Fibroblast of lung (primary cell): Measurements from ENCODE around the gene CATSPER1. TPM values are rescaled to one million over a fixed set of nuclear protein-coding genes. Genes with fewer than 3 reads are reported as not detected.

Source experiments
- DNase-seq, 2 donors: peaks; one replicate each; pipeline versions ENCODE4 v3.0.0 to v3.0.0-alpha.2; 2010; ENCODE audit warnings: low read depth in 2 of 2
- H2AFZ ChIP-seq: 2 replicates; pipeline ENCODE4 v1.5.1; 2012; ENCODE audit warnings: low read length, control low read depth, inconsistent platforms
- H3K27ac ChIP-seq: 2 replicates; pipeline ENCODE4 v1.5.1; 2011; ENCODE audit warnings: low read length, control low read depth; ENCODE audit not compliant: insufficient read depth
- H3K27me3 ChIP-seq: 2 replicates; pipeline ENCODE4 v1.5.1; 2011; ENCODE audit warnings: mild to moderate bottlenecking, low read length; ENCODE audit not compliant: control insufficient read depth, insufficient read depth
- H3K36me3 ChIP-seq: 2 replicates; pipeline ENCODE4 v1.5.1; 2011; ENCODE audit warnings: low read length; ENCODE audit not compliant: control insufficient read depth, insufficient read depth
- H3K4me1 ChIP-seq: 2 replicates; pipeline ENCODE4 v1.5.1; 2011; ENCODE audit warnings: low read length; ENCODE audit not compliant: control insufficient read depth, insufficient read depth; ENCODE audit errors: extremely low read depth
- H3K4me2 ChIP-seq: 2 replicates; pipeline ENCODE4 v1.5.1; 2011; ENCODE audit warnings: low read length, control low read depth; ENCODE audit not compliant: insufficient read depth; ENCODE audit errors: extremely low read depth
- H3K4me3 ChIP-seq, 4 experiments: fragments of 200-600 bp in 1 of 4; sonication (generic) in 1 of 4; replicated peaks in 1 of 4; 2 replicates each; pipeline ENCODE4 v1.5.1; 2011 to 2016; ENCODE audit warnings: low read length in 4 of 4, low read depth in 3 of 4, mild to moderate bottlenecking in 3 of 4, control low read depth in 2 of 4, inconsistent platforms in 1 of 4, mixed read lengths in 1 of 4; ENCODE audit not compliant: insufficient read depth in 1 of 4; ENCODE audit errors: control extremely low read depth in 1 of 4
- H3K79me2 ChIP-seq: 2 replicates; pipeline ENCODE4 v1.5.1; 2012; ENCODE audit warnings: mild to moderate bottlenecking, low read length, inconsistent platforms; ENCODE audit not compliant: control insufficient read depth, insufficient read depth
- H3K9ac ChIP-seq: 2 replicates; pipeline ENCODE4 v1.5.1; 2011; ENCODE audit warnings: mild to moderate bottlenecking, low read length, control low read depth; ENCODE audit not compliant: insufficient read depth
- H3K9me3 ChIP-seq: 2 replicates; pipeline ENCODE4 v1.5.1; 2012; ENCODE audit warnings: low read depth, low read length; ENCODE audit not compliant: control insufficient read depth, insufficient read depth
- H4K20me1 ChIP-seq: 2 replicates; pipeline ENCODE4 v1.5.1; 2011; ENCODE audit warnings: low read length; ENCODE audit not compliant: control insufficient read depth, insufficient read depth; ENCODE audit errors: extremely low read depth
- EZH2 ChIP-seq: IDR thresholded peaks from 2 replicates; pipeline ENCODE4 v1.5.1; 2012; ENCODE audit warnings: low read length, control low read depth, mild to moderate bottlenecking; ENCODE audit errors: missing control alignments
- polyA plus RNA-seq, 2 donors: library from polyadenylated mRNA; depleted of rRNA in 1 of 2; stranded (reverse) in 1 of 2; unstranded in 1 of 2; fragments of >200 nt; gene quantifications; 2 replicates each; pipeline ENCODE4 v1.2.1, GENCODE V29; 2011 to 2012; ENCODE audit warnings: missing spikeins in 1 of 2
- total RNA-seq: library from RNA; depleted of rRNA; stranded (reverse); fragments of >200 nt; gene quantifications from 2 replicates; pipeline ENCODE4 v1.2.1, GENCODE V29; 2014
- TF ChIP-seq, protein P1 (sequence below), 2 donors: IDR thresholded peaks in 1 of 2; conservative IDR thresholded peaks in 1 of 2; 1 replicate in 1 of 2; 2 replicates in 1 of 2; pipeline ENCODE4 v1.5.1; 2011 to 2012; ENCODE audit warnings: low read length in 2 of 2, control low read depth in 1 of 2, inconsistent platforms in 1 of 2, low read depth in 1 of 2, mild to moderate bottlenecking in 1 of 2

CATSPER1 gene
- total and polyA plus RNA-seq, 2 donors (not counting 1 experiment from before 2014, with no cell fraction given), result not detected

DNA sequence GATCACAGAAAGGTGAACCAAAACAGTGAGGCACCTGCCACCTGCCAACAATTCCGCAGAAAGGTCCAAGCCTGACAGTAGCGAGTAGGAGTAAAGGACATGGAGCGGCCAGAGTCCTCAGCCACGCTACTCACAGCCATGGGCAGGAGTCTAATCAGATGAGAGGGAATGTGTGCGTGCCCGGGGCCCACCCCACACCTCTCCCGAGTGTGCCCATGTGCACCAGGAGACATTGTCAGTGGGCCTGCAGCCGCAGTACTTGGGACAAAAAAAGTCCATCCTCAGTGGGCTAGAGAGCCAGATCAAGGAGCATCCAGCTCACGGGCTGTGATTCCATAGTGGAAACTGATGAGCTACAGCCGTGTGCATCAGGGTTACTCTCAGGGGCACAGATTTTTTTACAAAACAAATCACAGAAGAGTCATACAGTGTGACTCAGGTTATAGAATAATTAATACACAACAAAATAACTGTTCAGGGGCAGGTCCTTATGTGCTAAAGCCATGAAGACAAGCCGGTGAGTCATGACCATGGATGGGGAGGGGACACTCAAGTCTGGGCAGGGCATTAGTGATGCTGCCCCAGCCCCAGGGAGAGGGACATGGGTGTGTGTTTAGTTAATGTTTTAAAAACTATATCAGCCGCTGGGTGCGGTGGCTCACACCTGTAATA is 52.7 kb downstream of the CATSPER1 start:
- no peak overlapping the region for H3K4me2 ChIP-seq
- no peaks in the 10 kb centered on the region for H4K20me1 ChIP-seq
- peak; percentile 22 to 58 for DNase-seq
- H3K9me3 ChIP-seq, result no peaks in the 10 kb centered on the region
- no peaks in the 10 kb centered on the region for H3K79me2 ChIP-seq
- peaks cover 20% of the 10 kb centered on the region for H3K36me3 ChIP-seq
- H2AFZ ChIP-seq, result no peak overlapping the region
- no peak overlapping the region for H3K27ac ChIP-seq
- H3K4me3 ChIP-seq, result no peak overlapping the region
- TF ChIP-seq, protein P1, sequence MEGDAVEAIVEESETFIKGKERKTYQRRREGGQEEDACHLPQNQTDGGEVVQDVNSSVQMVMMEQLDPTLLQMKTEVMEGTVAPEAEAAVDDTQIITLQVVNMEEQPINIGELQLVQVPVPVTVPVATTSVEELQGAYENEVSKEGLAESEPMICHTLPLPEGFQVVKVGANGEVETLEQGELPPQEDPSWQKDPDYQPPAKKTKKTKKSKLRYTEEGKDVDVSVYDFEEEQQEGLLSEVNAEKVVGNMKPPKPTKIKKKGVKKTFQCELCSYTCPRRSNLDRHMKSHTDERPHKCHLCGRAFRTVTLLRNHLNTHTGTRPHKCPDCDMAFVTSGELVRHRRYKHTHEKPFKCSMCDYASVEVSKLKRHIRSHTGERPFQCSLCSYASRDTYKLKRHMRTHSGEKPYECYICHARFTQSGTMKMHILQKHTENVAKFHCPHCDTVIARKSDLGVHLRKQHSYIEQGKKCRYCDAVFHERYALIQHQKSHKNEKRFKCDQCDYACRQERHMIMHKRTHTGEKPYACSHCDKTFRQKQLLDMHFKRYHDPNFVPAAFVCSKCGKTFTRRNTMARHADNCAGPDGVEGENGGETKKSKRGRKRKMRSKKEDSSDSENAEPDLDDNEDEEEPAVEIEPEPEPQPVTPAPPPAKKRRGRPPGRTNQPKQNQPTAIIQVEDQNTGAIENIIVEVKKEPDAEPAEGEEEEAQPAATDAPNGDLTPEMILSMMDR (conservative IDR thresholded peaks at IDR 0.05 in 1 of 2, IDR thresholded peaks at IDR 0.05 in 1 of 2; ENCODE audit: low read depth in 1 of 2, low read length in 2 of 2), result no peak
- no peak for TF ChIP-seq EZH2
- peaks cover 4% of the 10 kb centered on the region for H3K4me1 ChIP-seq
- no peaks in the 10 kb centered on the region for H3K27me3 ChIP-seq
- no peak overlapping the region for H3K9ac ChIP-seq

DNA sequence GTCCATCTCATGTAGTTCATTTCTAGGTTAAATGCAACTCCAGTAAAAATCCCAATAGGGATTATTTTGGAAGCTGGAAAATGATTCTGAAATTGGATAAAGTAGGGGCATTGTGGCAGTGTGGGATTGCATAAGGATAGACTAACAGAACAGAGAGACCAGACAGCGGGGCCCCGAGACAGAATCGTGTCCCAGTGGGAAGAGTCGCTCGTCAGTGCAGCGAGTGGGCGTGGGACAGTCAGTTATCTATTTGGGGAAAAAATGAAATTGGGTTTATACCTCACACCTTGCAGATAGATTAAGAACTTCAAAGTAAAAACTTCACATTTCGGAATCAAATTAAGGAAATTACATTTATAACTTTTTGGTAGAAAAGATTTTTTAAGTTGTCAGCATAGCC is 54.2 kb downstream of the CATSPER1 start:
- peaks cover 15% of the 10 kb centered on the region for H3K36me3 ChIP-seq
- TF ChIP-seq EZH2, result no peak

DNA sequence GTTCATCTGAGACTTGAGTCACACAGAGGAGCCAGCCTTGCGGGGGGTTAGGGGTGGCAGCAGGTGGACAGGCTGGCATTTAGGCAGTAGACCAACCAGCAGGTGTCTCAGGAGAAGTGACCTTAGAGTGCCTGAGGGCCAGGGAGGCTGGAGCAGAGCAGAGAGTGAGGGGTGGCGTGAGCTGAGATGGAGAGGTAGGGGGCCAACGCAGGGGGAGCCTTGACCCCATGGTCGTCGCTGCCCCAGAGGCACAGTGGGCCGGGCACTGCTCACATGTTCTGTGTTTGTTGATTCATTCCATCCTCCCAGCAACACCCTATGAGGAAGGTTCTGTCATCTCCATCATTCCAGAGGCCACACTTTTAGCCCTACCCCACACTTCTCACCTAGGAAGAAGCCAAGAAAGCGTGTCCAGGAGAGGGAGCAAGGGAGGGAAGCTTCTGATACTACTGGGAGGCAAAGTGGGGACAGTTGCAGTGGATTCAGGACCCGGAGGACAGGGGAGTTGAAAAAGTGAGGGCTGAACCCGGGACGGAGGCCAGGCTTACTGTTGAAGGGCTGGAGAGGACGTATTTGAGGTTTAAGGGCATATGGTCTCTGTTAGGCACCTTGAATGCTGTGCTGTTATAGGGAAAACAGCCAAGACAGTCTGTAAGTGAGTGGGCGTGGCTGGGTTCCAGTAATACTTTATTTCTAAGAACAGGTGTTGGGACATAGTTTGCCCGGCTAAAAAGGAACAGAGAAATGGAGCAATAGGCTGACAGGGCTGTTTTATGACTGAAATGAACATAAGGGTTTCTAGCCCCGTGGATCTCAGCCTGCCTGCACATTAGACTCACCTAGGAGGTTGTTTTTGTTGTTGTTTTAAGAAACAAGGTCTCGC is 57.4 kb downstream of the CATSPER1 start:
- H3K4me1 ChIP-seq, result peaks cover 4% of the 10 kb centered on the region
- no peak overlapping the region for H3K4me3 ChIP-seq
- H3K79me2 ChIP-seq, result peaks cover 14% of the 10 kb centered on the region
- no peak overlapping the region for H3K9ac ChIP-seq
- TF ChIP-seq EZH2, result no peak
- TF ChIP-seq, protein P1 (conservative IDR thresholded peaks at IDR 0.05 in 1 of 2, IDR thresholded peaks at IDR 0.05 in 1 of 2; ENCODE audit: low read depth in 1 of 2, low read length in 2 of 2), result no peak
- no peak overlapping the region for H3K27ac ChIP-seq
- no peaks in the 10 kb centered on the region for H4K20me1 ChIP-seq
- peaks cover 38% of the 10 kb centered on the region for H3K36me3 ChIP-seq
- H3K27me3 ChIP-seq, result no peaks in the 10 kb centered on the region
- H3K9me3 ChIP-seq, result no peaks in the 10 kb centered on the region
- DNase-seq, result no peak
- H2AFZ ChIP-seq, result no peak overlapping the region
- no peak overlapping the region for H3K4me2 ChIP-seq

More for the DNA sequence above, 54.2 kb downstream of the CATSPER1 start:
- Histone ChIP-seq H3K9me3 (no peaks in the 10 kb centered on the region), H3K27ac (no peak overlapping the region), H3K79me2 (no peaks in the 10 kb centered on the region), H3K4me2 (no peak overlapping the region), H3K27me3 (no peaks in the 10 kb centered on the region), H3K4me1 (peaks cover 4% of the 10 kb centered on the region), H4K20me1 (no peaks in the 10 kb centered on the region), H3K4me3 (no peak overlapping the region), H3K9ac (no peak overlapping the region), H2AFZ (no peak overlapping the region)
- DNase-seq, result no peak
